GM18519 (cell line): ENCODE results near the gene PPAN.

Source experiments
- ATAC-seq: cut with Tn5 transposase; IDR thresholded peaks from one replicate; pipeline ENCODE4 v1.9.1; 2021; ENCODE audit warnings: mild to moderate bottlenecking, moderate library complexity; ENCODE audit not compliant: unreplicated experiment, low FRiP score

Gene PPAN

DNA sequence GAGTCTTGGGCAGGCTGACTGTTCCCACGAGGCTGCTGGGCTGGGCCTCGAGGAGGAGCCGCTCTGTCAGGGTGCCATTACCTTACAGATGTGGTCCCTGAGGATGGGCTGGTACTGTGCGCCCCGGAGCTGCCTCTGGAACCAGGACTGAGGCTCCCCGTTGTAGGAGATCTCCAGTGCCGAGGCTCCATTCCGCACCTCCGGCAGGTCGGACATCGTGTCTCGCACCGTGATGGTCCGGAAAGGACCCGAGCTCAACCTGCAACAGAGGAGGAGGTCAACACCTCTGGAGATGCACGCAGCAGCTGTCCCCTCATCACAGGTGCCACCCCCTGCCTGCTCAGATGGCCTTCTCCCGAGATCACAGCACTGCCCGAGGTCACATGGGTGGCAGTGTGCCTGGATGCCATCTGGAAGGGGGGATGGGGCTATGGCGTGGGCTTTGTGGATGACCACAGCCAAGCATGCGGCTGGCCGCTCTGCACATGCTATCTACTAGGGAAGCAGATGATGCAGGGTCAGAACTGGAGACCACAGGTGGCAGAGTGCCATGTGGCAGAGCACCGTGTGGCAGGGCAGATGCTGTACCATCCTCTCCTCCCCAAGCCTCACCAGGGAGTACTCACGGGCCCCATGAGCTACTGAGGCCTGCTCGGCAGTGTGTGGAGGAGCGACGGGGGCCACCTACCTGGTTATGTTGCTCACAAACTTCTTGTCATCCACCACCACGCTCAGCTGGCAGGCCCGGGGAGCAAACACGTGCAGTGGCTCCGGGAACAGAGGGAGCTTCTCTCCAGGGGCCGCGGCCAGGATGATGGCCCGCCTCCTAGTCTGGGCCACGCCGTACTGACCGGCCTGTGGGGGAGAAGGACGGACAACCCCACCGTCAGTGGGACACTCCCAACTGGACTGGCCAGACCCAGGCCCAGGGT, 31.9 kb downstream of the PPAN start:
- no peak for ATAC-seq

DNA sequence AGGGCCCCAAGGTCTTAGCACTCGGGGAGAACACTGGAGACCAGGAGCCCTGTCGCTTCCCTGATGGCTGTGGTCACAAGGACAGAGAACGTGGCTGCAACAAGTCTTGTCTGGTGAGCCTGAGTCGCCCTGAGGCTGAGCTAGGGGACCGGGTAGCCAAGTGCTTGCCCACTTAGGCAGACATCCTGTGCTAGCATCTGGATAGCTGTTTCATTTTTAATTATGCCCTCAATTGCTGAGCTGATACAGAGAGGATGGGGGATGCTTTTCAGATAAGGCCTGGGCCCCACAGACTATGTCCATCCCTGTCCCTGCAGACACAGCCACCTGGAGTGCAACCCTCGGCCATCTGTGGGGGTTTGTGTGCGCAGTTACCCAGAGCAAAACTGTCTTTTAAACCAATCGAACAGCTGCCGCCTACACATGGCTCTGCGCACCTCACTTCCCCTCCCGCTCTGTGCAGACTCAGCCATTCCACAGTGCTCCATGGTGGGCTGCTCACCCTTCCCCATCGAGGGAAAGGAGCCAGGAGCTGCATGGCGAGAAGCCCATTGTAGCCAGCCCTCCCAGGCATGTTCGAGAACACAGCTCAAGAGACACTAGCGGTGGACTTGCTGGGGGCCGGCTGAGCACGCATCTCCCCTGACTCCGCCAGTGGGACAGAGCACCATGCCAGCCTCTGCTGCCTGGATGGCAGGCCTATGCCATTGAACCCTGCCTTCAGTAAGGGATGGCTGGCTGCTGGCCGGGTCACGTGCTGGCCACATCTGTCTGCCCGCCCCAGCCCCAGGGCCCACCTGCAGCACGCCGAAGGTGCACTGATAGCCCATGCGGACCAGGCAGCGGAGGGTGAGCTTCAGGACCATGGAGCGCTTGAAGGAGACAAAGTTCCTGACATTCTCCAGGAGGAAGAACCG, 33.0 kb downstream of the PPAN start:
- no peak for ATAC-seq

DNA sequence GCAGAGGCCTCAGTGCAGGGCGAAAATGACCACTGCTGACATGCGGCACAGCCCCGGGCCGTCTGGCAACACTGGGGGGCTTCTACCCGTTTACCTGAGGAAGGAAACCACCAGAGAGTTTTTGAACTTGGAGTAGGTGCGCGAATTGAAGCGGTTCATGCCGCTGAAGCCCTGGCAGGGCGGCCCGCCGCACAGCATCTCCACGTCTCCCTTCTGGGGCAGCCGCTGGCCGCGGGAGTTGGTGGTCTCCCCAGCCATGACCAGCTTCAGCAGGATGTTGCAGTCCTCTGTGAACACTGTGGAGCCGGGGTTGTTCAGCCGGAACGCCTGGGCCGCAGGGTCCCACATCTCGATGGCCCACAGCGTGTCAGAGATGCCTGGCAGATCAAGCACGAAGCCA, 33.8 kb downstream of the PPAN start:
- ATAC-seq = no peak

DNA sequence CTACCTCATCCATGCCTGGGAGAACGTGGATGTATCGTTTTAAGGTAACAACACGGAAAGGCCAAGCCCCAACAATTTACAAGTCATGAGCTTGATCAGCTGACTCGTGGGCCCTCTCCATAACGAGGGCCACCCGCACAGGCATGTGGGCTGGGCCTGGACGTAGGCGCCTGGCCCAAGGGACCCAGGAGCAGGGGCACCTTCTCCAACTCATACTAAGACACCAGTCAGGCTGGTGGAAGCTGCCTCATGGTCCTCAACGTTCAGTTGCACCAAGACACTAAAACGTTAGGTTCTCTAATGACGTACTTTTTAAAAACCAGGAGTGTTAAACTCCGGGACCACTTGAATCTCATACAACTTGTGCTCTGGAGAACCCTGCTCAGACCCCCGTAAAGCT, 35.3 kb downstream of the PPAN start:
- no peak for ATAC-seq

DNA sequence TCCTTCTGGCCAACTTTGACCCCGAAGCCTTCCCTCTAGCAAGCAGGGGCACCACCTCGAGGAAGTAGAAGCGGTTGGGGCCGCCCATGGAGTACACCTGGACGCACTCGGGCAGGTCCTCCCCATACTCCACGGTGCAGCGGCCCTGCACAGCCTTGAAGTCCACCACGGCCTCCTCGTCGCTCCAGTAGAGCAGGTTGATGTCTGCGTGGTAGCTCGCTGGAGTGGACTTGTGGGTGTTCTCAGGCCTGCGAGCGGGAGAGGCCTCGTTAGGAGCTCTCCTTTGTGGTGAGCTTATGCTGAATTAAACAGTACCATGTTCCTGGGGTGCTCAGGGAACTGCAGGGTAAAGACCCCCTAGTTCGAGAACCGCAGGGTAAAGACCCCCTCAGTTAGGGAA, 35.8 kb downstream of the PPAN start:
- no peak for ATAC-seq

DNA sequence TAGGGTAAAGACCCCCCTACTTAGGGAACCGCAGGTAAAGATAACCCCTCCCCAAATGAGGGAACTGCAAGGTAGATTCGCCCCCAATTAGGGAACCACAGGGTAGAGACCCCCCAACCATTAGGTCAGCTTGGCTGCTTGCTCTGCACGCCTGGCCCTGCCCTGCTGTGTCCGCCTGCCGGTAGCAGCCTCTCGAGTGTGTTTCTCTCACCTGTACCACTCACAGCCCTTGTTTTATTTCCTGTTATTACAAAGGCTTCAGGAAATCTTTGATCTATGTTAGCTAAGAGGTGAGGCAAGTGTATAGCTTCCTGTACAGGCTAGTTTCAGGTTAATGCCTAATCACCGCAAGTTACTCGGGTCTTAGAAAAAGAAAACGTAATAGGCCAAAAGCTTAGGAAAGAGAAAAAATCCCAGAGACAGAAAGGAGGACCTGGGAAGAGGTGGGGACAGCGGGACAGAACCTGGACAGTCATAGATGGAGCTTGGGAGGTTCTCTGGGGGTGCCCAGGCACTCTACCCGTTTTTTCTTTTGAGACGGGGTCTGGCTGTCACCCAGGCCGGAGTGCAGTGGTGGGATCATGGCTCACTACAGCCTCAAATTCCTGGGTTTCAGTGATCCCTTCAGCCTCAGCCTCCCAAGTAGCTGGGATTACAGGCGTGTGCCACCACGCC, 36.7 kb downstream of the PPAN start:
- ATAC-seq = no peak

DNA sequence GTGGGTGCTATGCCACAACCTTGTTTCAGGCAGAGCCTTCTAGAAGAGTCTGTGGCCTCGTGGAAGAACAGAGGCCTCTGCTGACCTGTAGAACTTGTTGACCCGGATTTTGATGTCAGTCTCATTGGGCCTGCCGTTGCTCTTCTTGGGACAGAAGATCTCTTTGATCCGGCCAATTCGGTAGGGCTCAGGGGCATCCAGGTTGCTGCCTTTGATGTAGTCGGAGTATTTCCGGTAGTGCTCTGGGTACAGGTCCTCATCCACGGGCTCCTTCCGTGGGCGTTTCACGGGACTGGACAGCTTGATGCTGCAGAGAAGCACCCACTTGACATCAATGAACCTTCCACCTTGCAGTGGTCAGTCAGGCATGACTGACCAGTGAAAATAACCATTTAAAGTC, 37.5 kb downstream of the PPAN start:
- no peak for ATAC-seq

DNA sequence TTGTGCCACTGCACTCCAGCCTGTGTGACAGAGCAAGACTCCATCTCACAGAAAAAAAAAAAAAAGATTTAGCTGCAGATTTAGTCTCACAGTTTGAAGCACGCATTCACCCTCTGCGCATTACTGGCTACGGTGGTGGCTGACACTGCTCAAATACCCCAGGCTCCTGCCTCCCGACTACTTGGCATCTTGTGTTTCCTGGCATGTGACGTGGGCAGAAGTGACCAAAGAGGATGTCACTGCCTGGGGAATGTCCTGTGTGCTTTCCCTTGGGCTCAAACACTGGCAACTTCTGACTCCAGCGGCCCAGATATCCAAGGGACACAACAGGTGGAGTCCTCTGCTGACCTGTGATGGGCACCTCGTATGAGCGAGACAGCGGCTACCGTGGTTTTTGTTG, 38.2 kb downstream of the PPAN start:
- ATAC-seq = no peak

DNA sequence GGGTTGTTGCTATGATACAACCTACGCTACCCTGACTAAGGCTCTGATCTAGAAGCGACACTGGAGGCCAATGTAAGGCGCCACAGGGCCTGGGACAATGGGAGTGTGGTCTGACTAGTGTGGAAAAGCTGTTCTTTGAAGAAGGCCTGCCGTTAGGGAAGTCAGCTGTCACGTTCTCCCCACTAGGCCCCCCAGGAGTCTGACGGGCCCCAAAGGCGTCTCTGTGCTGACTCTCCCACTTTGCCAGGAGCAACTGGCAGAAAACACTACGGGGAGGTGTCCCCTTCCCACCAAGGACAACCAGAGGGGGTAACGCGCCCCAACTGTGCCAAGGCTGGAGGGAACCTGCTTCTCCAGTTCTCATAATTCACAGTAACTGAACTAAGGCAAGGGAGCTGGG, 38.9 kb downstream of the PPAN start:
- ATAC-seq = no peak

DNA sequence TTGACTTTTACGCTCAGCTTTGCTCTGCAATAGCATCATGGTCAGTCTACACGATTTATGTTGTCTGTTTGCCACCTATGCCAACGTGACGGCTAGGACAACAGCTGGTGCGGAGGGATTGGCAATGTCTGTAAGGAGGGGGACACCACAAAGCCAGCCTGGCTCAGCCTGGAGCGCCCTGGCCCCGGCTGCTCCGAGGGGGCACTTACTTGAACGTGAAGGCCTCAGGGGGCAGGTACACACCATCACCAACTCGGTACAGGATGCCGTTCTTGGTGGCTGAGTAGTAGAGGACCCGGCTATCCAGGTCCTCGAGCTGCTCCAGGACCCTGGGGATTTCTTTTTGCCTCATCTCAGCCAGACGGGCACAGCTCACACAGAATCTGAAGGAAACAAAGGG, 40.0 kb downstream of the PPAN start:
- no peak for ATAC-seq

DNA sequence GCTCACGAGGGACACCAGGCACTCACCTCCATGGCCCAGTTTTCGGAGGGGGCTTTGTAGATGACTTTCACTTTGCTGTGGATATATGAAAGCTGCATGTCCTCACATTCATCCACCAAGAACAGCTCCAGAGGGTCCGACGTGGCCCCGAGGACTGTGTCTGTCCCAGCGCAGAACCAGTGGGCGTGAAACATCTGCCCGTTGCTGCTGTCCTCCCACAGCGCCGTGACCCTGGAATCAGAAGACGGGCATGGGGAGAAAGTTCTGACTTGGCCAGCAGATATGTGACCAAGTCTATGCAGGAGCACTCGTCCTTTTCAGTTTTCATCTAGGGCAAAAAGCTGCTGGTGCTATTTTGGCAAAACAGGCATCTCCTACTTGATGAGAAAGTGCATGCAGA, 43.3 kb downstream of the PPAN start:
- no peak for ATAC-seq

DNA sequence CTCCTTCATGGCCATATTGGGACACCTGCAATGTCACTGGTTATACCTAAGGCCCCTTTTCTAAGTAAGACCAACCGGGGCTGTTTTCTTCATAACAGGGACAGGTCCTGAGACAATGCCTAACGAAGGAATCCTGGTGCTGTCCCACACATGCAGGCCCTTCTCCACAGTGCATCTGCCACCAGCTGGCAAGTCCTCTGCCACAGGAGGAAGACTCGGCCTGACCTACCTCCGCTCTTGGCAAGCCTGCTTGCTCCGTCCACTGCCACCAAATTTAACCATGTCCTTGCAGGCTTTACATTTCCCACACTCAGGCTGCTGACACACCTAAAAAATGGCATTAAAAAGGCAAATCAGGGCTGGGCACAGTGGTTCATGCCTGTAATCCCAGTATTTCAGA, 45.4 kb downstream of the PPAN start:
- no peak for ATAC-seq

DNA sequence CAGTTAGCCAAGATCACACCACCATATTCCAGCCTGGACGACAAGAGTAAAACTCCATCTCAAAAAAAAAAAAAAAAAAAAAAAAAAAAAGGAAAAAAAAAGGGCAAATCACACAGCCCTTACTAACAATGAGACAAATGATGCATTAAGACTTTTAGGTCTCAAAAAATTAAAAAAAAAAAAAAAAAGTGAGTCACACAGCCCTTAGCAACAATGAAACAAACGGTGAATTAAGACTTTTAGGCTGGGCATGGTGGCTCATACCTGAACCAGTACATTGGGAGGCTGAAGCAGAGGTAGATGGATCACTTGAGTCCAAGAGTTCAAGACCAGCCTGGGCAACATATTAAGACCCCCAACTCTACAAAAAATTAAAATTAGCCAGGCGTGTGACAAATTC, 45.9 kb downstream of the PPAN start:
- no peak for ATAC-seq

DNA sequence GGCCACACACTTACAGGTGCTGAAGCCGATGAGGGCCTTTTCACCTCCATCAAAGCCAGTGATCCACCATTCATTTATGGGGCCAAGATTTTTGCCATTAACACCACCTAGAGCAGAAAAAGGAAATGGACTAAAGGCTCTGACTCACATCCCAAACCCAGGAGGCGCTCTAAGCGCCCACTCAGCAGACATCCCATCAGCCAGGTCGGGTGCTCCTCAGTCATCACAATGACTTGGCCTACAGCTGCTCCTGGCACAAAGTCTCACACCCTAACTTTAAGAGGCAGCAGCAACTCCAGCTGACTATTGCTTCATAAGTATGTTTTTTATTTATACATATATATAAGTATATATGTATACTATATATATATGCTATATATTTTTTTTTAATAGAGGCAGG, 49.7 kb downstream of the PPAN start:
- ATAC-seq = no peak

DNA sequence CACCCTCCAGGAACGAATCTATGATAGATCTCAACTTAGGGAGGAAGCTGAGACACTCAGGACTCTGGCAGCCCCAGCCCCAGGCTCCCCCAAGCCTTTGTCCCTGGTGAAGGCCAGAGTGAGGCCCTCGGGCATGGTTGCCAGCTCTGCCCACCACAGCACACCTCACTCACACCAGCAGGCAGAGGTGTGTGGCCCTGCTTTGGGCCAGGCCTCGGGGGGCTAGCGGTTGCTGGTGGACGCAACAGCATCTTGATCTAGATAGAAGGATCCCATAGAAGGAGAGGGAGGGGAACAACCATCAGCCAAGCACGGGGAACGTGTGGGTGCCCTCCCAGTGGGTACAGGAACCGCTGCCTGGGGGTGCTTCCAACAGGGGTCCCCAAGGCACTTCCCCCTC, 51.9 kb downstream of the PPAN start:
- no peak for ATAC-seq

DNA sequence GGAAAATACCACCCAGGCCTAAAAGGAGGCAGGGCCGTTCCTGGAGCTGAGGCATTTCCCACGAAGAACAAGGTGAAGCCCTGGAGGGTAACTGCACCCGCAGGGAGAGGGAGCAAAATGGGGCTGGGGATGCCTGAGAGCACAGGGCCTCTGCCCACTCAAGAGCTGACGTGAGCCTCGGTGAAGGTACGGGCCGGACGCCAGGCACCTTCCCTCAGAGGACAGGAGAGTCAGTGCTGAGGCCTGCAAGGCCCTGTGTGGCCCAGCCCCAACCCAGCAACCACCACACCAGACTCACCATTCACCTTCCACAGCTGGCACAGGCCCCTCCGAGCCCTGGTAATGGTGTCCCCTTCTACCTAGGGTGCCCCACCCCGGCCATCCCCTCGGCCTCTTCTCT, 52.3 kb downstream of the PPAN start:
- ATAC-seq = no peak

DNA sequence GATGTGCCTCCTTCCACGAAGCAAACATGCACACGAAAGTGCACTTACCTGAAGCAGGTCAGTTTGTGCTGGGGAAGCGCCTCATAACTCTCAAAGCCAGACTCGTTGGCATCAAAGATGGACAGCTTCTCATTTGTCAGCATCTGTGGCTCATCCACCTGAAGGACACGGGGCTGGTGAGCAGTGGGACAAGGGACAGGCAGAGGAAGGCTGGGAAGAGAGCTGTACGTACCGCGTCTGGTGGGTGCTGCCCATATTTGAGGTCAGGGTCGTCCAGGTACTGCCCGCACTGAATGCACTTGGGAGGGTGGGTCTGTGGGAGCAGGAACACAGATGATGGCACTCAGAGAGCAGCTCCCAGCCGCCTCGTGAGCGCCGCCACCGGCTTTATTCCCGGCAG, 53.4 kb downstream of the PPAN start:
- ATAC-seq = no peak
